Measurements from ENCODE around the gene PARD3B. TPM values are rescaled to one million over a fixed set of nuclear protein-coding genes. Genes with fewer than 3 reads are reported as not detected.

PARD3B gene
- total RNA-seq, 2 donors from 2014 or later = 15.0 to 17.8 TPM

- H3K9me3 ChIP-seq = no peaks in the 10 kb centered on the region
- peaks cover 10% of the 10 kb centered on the region for H3K4me1 ChIP-seq
- ATAC-seq = no peak
- WGBS, 2 donors = 31 to 34% methylated on average over 2 of the region's 2 CpGs
- H3K27ac ChIP-seq = no peak overlapping the region
- intact Hi-C loops (cut with DNase I) = no loop called here
- TF ChIP-seq CTCF (IDR thresholded peaks at IDR 0.05) = no peak
- no peak for TF ChIP-seq POLR2A (IDR thresholded peaks at IDR 0.05)
- DNase-seq = no peak
- no peaks in the 10 kb centered on the region for H3K36me3 ChIP-seq (replicated peaks in 1 of 2; ENCODE audit: insufficient read depth in 1 of 2, low read depth in 2 of 2)
- H3K4me3 ChIP-seq = no peak overlapping the region
- no peaks in the 10 kb centered on the region for H3K27me3 ChIP-seq
Measured at GRCh38 chr2:204681412-204681811, 136.1 kb downstream of the PARD3B start.

GRCh38 chr2:204683384-204683783, 138.1 kb downstream of the PARD3B start:
- ATAC-seq (no peak), DNase-seq (no peak)
- WGBS, 2 donors = 97% methylated on average over 1 of the region's 1 CpG
- Histone ChIP-seq H3K4me1 (peaks cover 10% of the 10 kb centered on the region), H3K27ac (no peak overlapping the region), H3K9me3 (no peaks in the 10 kb centered on the region), H3K36me3 (replicated peaks in 1 of 2; ENCODE audit: insufficient read depth in 1 of 2, low read depth in 2 of 2) (no peaks in the 10 kb centered on the region), H3K4me3 (no peak overlapping the region), H3K27me3 (no peaks in the 10 kb centered on the region)
- intact Hi-C loops (cut with DNase I) = no loop called here
- TF ChIP-seq CTCF (IDR thresholded peaks at IDR 0.05) = no peak
- TF ChIP-seq POLR2A (IDR thresholded peaks at IDR 0.05) = no peak

- peaks cover 5% of the 10 kb centered on the region for H3K4me1 ChIP-seq
- H3K27me3 ChIP-seq = no peaks in the 10 kb centered on the region
- H3K4me3 ChIP-seq = no peak overlapping the region
- no peak overlapping the region for H3K27ac ChIP-seq
- no peaks in the 10 kb centered on the region for H3K9me3 ChIP-seq
- intact Hi-C loops (cut with DNase I) = no loop called here
- no peaks in the 10 kb centered on the region for H3K36me3 ChIP-seq (replicated peaks in 1 of 2; ENCODE audit: insufficient read depth in 1 of 2, low read depth in 2 of 2)
- DNase-seq (no peak), ATAC-seq (no peak)
- TF ChIP-seq POLR2A (IDR thresholded peaks at IDR 0.05) = no peak
- TF ChIP-seq CTCF (IDR thresholded peaks at IDR 0.05) = no peak
- 87 to 93% methylated on average over 3 of the region's 3 CpGs for WGBS, 2 donors
Measured at GRCh38 chr2:204686406-204686805, 141.1 kb downstream of the PARD3B start.

- intact Hi-C loops (cut with DNase I) = no loop called here
- 60 to 86% methylated on average over 2 of the region's 2 CpGs for WGBS, 2 donors
- Histone ChIP-seq H3K36me3 (replicated peaks in 1 of 2; ENCODE audit: insufficient read depth in 1 of 2, low read depth in 2 of 2) (no peaks in the 10 kb centered on the region), H3K9me3 (no peaks in the 10 kb centered on the region), H3K4me1 (no peaks in the 10 kb centered on the region), H3K27ac (no peak overlapping the region), H3K4me3 (no peak overlapping the region), H3K27me3 (no peaks in the 10 kb centered on the region)
- DNase-seq = no peak
- no peak for ATAC-seq
- TF ChIP-seq CTCF (IDR thresholded peaks at IDR 0.05) = no peak
- TF ChIP-seq POLR2A (IDR thresholded peaks at IDR 0.05) = no peak
Measured at GRCh38 chr2:204687776-204688175, 142.5 kb downstream of the PARD3B start.

- peak; percentile 93 for ATAC-seq
- H3K36me3 ChIP-seq (replicated peaks in 1 of 2; ENCODE audit: insufficient read depth in 1 of 2, low read depth in 2 of 2) = no peaks in the 10 kb centered on the region
- no peak overlapping the region for H3K27ac ChIP-seq
- intact Hi-C loops (cut with DNase I) = loop anchor here (10.0 kb wide), 1 partner anchor 367 kb away; no protein-coding TSS in a partner anchor
- TF ChIP-seq CTCF (IDR thresholded peaks at IDR 0.05) (peak; percentile 55 to 91 (median 78)), POLR2A (IDR thresholded peaks at IDR 0.05) (no peak)
- H3K4me1 ChIP-seq = no peaks in the 10 kb centered on the region
- no peak overlapping the region for H3K4me3 ChIP-seq
- no peaks in the 10 kb centered on the region for H3K27me3 ChIP-seq
- WGBS, 2 donors = 38 to 50% methylated on average over 2 of the region's 2 CpGs
- DNase-seq = peak; percentile 66 to 85 (median 71)
- H3K9me3 ChIP-seq = no peaks in the 10 kb centered on the region
Measured at GRCh38 chr2:204691911-204692510, 146.7 kb downstream of the PARD3B start.
